GM21447 (cell line): Measurements from ENCODE around the gene SDCBP2.

Experiments
- ATAC-seq: cut with Tn5 transposase; IDR thresholded peaks from one replicate; pipeline ENCODE4 v1.9.1; 2021; ENCODE audit not compliant: unreplicated experiment

SDCBP2 gene

DNA sequence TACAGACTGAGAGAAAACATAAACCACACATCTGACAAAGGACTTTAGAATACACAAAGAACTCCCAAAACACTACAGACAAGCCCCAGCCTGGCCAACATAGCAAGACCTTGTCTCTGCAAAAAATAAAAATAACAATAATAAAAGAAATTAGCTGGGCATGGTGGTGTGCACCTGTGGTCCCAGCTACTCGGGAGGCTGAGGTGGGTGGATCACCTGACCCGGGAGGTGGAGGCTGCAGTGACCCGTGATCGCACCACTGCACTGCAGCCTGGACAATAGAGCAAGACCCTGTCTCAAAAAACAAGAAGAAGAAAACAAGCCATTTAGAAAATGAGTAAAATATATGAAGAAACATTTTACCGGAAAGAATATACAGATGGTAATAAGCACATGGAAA is 13.1 kb downstream of the SDCBP2 start:
- ATAC-seq, result no peak

DNA sequence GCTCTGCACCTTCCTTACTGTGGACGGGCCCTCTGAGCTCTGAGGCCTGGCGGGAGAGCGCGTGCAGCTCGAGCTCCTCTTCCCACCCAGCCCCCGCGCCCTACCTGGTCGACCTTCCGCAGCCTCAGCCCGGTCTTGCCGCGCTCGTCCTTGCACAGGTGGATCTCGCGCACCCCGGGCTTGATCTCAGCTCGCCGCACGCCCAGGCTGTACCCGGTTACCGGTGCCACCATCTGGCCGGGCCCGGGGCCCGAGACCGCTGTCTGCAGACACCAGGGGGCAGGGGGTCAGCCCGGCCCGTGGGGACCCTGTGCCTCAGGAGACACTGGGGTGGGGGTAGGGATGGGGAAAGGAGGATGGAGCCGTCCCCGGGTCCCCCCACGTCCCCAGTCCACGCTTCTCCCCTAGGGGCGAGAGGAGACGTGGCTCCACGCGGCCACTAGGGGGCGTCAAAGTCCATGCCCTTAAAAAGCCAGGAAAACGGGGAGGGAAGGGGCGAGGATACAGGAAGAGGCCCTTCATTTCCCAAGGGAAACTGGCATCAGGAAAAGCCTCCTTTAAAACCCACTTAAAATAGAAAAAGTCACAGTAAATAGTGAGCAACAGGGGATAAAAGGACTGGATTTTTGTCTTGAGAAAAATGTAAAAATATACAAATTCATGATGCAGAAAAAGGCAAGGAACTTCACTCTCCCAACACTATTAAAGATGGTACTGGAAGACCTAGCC is 15.5 kb downstream of the SDCBP2 start:
- no peak for ATAC-seq

DNA sequence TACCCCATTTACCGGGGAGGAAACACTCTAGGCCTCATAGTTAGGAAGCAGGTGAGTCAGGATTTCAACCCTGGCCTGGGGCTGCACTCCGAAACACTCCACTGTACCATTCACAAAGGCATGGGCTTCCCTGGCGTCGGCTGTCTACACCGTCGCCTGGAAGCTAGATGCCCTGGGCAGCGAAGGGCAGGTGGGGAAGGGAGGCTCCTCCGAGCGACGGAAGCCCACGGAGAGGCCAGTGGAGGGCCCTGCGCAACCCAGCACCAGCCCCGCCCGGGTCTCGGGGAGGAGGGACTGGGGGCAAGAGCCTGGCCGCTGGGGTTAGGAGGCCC is 16.1 kb downstream of the SDCBP2 start:
- ATAC-seq, result no peak

DNA sequence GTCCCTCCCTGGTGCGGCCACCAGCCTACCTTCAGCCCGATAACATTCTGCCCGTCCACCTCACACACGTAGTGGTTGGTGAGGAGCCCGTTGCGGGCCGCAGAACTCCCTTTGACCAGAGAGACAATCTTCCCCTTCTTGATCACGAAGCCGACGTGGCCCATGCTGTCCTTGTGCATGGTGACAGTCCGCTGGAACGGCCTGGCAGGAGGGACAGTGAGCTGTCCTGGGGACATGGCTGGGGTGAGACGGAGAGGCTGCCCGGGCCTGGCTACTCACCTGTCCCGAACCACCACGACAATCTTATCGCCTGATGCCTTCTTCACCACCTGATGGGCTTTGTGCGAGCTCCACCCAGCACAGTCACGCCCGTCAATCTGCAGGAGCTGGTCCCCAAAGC is 16.6 kb downstream of the SDCBP2 start:
- ATAC-seq, result no peak

DNA sequence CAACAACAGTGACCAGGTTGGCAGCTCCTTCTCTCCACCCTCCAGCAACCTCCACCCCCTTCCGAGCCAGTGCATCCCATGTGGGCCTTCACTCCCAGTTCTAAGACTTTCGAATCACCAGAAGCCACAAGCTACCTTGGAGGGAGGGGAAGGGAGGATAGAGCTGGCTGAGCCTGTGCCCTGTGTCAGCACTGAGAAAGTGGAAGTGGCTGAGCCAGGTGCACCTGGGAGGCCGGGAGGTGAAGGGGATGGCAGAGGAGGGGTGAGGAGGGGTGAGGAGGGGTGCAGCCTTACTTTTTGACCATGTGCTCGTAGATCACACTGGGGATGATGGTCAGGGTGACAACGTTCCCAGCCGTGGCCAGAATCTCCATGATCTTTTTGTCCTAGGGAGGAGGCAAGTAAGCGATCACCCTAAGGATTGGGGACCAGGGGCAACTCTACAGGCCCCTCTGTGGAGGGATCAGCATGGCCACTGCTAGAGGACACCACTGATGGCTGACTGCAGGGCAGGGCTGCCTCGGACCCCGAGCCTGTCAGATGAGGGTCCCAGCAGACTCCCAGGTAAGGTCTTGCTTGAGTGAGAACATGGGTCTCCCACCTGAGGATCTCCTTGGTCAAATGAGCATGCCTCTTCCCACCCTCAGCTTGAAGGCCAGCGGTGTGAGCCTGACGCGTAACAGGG is 18.3 kb downstream of the SDCBP2 start:
- no peak for ATAC-seq

- ATAC-seq, result no peak
These were observed 18.9 kb downstream of the SDCBP2 start for GRCh38 chr20:1310071-1310470.

GRCh38 chr20:1309439-1309847 is 19.5 kb downstream of the SDCBP2 start:
- ATAC-seq, result no peak

DNA sequence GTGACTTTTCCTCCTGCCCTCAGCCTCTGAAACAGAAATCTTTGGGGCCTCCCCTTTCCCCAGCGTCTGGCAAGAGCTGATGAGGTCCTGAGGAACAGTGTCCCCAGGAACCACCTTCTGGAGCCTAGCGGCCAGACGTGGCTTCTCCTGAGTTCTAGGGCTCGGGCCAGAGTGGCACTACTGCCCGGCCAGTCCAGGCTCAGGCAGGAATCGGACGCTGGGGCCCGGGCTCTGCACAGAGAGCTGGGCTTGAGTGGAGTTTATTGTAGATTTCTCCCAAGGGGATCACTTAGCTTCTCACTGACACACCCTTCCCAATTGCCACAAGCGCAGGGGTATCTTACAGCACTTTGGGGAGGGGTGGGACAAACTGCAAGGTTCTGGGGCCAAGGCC is 20.2 kb downstream of the SDCBP2 start:
- ATAC-seq, result no peak

DNA sequence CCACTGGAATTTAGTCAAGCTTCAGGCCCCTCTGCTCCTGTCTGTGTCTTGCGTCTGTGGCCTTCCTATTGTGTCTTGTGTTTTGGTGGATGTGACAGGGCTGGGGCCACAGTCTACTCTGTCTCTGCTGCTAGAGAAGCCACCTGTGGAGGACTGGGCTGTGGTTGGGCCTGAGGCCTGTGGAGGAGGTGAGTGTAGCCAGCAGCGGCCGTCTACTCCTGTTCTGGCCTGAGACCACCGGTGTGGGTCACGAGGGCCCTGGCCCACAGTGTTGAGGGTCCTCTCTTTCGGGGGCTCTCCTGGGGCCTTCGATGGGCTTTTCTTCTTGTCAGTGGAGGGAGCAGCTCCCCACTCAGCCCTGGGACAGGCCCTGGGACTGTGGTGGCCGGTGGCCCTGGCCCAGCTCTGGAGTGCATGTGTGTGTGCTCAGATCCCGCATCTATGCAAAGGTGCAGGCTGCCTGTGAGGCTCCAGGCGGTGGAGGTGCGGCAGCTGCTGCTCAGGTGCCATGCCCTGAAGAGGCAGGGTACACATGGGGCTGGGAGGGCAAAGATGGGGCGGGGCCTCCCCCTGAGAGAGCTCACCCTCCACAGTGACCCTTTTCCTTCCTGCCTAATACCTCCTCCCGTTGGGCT is 20.8 kb downstream of the SDCBP2 start:
- ATAC-seq, result no peak

DNA sequence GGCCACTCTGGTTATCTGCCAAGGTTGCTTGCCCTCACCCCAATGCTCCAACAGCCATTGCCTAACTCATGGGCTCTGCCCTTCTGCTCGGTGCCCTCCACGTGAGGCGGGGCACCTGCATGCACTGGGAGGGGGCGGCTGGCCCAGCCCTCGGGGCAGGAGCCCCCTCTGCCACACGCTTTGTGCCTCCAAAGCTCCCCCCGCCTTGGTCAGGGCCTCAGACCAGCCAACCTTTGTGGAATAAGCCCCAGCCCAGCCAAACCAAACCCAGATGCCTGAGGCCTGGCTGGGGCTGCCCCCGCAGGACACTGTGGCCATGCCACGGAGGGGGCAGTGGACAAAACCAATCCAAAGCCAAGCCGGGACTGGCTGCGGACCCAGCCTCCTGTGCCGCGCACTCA is 21.4 kb downstream of the SDCBP2 start:
- ATAC-seq, result no peak

DNA sequence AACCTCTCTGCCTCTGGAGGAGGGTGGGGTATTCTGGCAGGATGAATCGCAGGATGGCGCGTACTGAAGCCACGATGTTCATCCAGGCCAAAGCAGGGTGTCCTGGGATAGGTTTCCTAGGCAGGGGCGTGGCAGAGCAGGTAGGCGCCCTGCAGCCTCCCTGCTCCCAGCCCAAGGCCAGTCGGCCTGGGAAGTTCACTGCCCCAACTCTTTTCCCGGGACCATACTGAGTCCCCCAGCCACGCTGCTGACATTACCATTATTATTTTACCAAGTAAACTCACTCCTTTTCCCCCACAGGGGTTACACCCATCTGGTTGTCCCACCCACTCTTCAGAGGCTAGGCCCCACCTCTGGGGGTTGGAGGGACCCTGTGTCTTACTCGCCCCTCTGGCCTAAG is 21.8 kb downstream of the SDCBP2 start:
- no peak for ATAC-seq

GRCh38 chr20:1306316-1307135 is 22.4 kb downstream of the SDCBP2 start:
- no peak for ATAC-seq

DNA sequence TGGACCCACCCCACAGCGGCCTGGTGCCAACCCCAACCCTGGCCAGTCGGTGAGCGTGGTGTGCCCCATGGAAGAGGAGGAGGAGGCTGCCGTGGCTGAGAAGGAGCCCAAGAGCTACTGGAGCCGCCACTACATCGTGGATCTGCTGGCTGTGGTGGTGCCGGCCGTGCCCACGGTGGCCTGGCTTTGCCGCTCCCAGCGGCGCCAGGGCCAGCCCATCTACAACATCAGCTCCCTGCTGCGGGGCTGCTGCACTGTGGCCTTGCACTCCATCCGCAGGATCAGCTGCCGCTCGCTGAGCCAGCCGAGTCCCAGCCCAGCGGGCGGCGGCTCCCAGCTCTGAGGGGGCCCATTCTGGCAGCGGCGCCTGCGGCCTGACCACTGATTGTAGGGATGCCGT is 23.2 kb downstream of the SDCBP2 start:
- no peak for ATAC-seq

- no peak for ATAC-seq
These were observed 24.0 kb downstream of the SDCBP2 start for GRCh38 chr20:1304710-1305515.

DNA sequence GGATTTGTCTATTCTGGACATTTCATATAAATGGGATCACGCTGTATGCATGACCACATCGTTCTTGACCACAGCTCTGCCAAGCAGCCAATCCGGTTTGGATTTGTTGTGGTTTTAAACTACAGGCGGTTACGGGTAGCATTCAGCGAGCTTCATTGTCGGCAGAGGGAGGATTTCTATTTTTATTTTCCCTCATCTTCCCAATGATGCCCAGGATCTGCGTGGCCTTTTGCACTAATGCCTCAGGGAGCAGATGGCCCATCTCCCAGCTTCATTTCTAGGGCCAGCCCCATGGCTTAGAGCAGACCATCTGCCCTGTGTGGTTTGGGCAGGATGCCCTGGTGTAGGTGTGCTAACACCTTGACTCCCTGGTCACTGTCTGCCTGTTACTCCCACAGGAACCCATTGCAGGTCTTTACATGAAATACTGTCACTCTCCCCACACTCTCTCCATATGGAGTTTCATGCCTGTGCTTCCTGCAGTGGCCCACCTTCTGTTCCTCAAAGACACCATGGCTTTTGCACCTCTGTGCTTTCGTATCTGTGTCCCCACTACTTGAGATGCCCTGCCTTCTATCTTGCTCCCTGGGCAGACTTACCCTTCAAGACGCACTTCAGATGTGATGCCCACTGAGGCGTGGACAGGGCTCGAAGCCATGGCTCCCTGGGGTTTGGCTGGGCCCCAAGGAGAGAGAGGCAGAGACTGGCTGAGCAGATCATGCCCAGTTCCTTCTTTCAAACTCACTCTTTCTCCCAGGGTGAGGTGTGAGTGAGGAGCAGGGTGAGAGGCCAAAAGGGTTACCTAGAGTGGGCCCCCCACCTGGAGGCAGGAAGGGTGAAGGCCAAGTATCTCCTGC is 26.0 kb downstream of the SDCBP2 start:
- no peak for ATAC-seq

DNA sequence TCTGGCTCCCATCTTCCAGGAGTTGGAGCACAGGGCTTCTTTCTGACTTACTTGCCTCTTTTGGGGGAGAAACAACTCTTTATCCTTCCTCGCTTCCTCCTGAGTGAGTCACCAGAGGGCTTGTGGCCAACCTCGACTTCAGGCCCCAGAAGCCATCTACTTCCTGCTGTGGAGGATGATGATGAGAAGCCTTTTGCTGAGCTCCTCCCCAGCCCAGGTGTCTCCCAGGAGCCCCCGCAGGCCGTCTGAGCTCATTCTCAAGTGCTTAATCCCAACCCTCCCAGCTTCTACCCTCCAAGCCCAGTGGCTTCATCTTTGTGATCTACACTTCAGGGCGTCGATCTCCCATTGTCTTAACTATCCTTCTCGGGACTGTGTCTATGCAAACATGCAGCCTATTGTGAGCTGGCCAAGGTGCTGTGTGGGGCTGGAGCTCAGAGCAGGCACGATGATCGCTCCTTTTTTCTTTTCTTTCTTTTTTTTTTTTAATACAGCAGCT is 27.9 kb downstream of the SDCBP2 start:
- ATAC-seq, result no peak

DNA sequence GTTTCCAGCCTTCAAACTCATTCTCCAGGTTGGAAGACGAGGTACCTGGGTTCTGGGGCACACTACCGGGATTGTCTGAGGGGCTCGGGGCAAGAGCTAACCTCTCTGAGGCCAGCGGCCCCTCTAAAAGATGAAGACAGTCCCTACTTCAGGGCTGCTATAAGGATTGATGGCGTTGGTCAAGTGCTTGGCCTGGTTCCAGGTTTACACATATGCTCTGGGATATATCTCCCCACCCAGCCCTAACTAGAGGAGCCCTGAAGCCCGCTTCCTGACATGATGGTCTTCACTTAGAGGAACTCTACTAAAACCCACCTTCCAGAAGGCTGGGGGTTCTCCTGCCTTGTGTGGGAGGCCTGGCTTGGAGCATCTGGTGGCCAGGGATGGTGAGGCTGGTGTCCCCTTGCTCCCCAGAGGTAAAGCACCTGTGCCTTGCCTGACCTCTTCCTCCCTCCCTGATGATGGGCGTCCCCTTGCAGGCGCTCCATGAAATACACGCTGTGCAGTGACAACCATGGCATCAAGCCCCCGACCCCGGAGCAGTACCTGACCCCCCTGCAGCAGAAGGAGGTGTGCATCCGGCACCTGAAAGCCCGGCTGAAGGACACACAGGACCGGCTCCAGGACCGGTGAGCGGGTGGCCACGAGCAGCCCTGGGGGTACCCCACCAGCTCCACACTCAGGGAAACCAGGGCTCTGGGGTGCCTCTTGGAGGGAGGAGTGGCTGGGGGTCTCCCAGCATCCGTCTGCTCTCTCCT is 28.7 kb downstream of the SDCBP2 start:
- ATAC-seq, result no peak

DNA sequence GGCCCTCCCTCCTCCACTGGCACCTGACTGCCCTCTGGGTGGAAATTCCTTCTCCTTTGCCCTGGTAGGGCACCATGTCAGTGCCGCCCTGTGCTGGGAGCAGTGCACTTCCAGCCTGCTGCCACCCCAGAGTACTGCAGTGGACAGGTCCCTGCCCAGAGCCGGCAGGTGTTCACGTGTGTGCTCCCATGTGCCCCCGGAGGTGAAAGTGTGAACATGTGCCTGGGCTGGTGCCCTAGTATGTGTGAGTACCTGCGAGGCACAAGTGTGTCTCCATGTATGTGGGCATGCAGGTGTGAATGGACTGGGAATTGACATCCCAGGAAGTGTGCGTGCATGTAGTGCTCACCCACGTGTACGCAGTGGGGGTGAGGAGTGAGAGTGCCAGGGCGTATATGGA is 29.4 kb downstream of the SDCBP2 start:
- no peak for ATAC-seq
